Measurements from ENCODE around the gene YARS2. TPM values are rescaled to one million over a fixed set of nuclear protein-coding genes. Genes with fewer than 3 reads are reported as not detected.
"Not testable (repeated sequence)": the region's sequence is repeated elsewhere in the genome, so short reads cannot be mapped to it uniquely, and the experiment has no call there.

The YARS2 gene
- polyA plus RNA-seq, 2 of the 4 experiments (the other 2 are of a cell fraction): 23.3 to 43.2 TPM

- TF ChIP-seq RCOR1 (IDR thresholded peaks at IDR 0.05; ENCODE audit: low read depth, low read length): no peak
Observed at GRCh38 chr12:32702946-32703345, 52.8 kb downstream of the YARS2 start (continued).

- H3K4me2 ChIP-seq: no peak overlapping the region
- TF ChIP-seq MYC (IDR thresholded peaks at IDR 0.05; ENCODE audit: borderline replicate concordance, low read length) (no peak), HOXB5 (CRISPR knock-in tag; IDR thresholded peaks at IDR 0.05) (no peak), KDM1A (IDR thresholded peaks at IDR 0.05; ENCODE audit: low read depth) (no peak), BCL3 (IDR thresholded peaks at IDR 0.05) (no peak), REST (IDR thresholded peaks at IDR 0.05) (no peak), MAZ (IDR thresholded peaks at IDR 0.05; ENCODE audit: borderline replicate concordance, low read depth, low read length) (no peak), KDM5A (IDR thresholded peaks at IDR 0.05) (no peak), RAD21 (conservative IDR thresholded peaks at IDR 0.05 in 1 of 2, IDR thresholded peaks at IDR 0.05 in 1 of 2) (no peak), HES2 (IDR thresholded peaks at IDR 0.05) (no peak)
- TF ChIP-seq, protein P1, sequence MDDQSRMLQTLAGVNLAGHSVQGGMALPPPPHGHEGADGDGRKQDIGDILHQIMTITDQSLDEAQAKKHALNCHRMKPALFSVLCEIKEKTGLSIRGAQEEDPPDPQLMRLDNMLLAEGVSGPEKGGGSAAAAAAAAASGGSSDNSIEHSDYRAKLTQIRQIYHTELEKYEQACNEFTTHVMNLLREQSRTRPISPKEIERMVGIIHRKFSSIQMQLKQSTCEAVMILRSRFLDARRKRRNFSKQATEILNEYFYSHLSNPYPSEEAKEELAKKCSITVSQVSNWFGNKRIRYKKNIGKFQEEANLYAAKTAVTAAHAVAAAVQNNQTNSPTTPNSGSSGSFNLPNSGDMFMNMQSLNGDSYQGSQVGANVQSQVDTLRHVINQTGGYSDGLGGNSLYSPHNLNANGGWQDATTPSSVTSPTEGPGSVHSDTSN (IDR thresholded peaks at IDR 0.05): no peak
- TF ChIP-seq, protein P2, sequence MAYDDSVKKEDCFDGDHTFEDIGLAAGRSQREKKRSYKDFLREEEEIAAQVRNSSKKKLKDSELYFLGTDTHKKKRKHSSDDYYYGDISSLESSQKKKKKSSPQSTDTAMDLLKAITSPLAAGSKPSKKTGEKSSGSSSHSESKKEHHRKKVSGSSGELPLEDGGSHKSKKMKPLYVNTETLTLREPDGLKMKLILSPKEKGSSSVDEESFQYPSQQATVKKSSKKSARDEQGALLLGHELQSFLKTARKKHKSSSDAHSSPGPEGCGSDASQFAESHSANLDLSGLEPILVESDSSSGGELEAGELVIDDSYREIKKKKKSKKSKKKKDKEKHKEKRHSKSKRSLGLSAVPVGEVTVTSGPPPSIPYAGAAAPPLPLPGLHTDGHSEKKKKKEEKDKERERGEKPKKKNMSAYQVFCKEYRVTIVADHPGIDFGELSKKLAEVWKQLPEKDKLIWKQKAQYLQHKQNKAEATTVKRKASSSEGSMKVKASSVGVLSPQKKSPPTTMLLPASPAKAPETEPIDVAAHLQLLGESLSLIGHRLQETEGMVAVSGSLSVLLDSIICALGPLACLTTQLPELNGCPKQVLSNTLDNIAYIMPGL (CRISPR knock-in tag; IDR thresholded peaks at IDR 0.05; ENCODE audit: borderline replicate concordance): no peak
- TF ChIP-seq, protein P3, sequence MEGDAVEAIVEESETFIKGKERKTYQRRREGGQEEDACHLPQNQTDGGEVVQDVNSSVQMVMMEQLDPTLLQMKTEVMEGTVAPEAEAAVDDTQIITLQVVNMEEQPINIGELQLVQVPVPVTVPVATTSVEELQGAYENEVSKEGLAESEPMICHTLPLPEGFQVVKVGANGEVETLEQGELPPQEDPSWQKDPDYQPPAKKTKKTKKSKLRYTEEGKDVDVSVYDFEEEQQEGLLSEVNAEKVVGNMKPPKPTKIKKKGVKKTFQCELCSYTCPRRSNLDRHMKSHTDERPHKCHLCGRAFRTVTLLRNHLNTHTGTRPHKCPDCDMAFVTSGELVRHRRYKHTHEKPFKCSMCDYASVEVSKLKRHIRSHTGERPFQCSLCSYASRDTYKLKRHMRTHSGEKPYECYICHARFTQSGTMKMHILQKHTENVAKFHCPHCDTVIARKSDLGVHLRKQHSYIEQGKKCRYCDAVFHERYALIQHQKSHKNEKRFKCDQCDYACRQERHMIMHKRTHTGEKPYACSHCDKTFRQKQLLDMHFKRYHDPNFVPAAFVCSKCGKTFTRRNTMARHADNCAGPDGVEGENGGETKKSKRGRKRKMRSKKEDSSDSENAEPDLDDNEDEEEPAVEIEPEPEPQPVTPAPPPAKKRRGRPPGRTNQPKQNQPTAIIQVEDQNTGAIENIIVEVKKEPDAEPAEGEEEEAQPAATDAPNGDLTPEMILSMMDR (IDR thresholded peaks at IDR 0.05): no peak
- no peak overlapping the region for H3K4me3 ChIP-seq
- FAIRE-seq: no peak
- H3K4me1 ChIP-seq: no peaks in the 10 kb centered on the region
- ChIA-PET POLR2A (no interaction called here), CTCF (interaction anchor here (0.8 kb wide), 1 partner anchor 19 kb away, joined by 3 read pairs; no protein-coding TSS in a partner anchor)
- DNase-seq (ENCODE audit: low read depth in 1 of 2, low spot score in 1 of 2): no peak
- no peak overlapping the region for H3K27ac ChIP-seq
- H3K9me3 ChIP-seq: no peaks in the 10 kb centered on the region
- ATAC-seq: no peak
Observed at GRCh38 chr12:32702473-32702872, 53.2 kb downstream of the YARS2 start.

- 78% methylated on average over 8 of the region's 8 CpGs for WGBS (ENCODE audit: missing lambda C conversion rate)
- H3K4me1 ChIP-seq; FAIRE-seq; H3K27ac ChIP-seq; ATAC-seq; H3K4me3 ChIP-seq; DNase-seq (ENCODE audit: low read depth in 1 of 2, low spot score in 1 of 2); H3K4me2 ChIP-seq; POLR2A ChIA-PET: not testable (repeated sequence)
- H3K9me3 ChIP-seq: peaks cover 14% of the 10 kb centered on the region
- CTCF ChIA-PET: interaction anchor here (0.9 kb wide), 1 partner anchor 55 kb away, joined by 4 read pairs; no protein-coding TSS in a partner anchor
Observed at GRCh38 chr12:32699437-32699836, 56.3 kb downstream of the YARS2 start.

Measured in A549 (cell line).